HEK293 (cell line): ENCODE data around the gene PRKCA.
A peak's percentile ranks its signal among the peaks of the same experiment; 100 is the strongest.

Experiments used
- CTCF ChIA-PET: fragments of 350-600 bp; formaldehyde crosslinking; extraction: SDS; loops from one replicate; lab custom pipeline; 2021; ENCODE audit warnings: antibody characterized with exemption; lab: Yijun Ruan, JAX
- POLR2A ChIA-PET: fragments of 300-600 bp; formaldehyde crosslinking; extraction: SDS; loops from one replicate; lab custom pipeline; 2020; ENCODE audit warnings: antibody characterized with exemption, inconsistent platforms; lab: Yijun Ruan, JAX
- H3K27ac ChIP-seq: fragments of 200-500 bp; sonication (Bioruptor generic); 2 replicates; pipeline ENCODE4 v1.5.1; 2014; ENCODE audit warnings: low read depth, low read length, control low read depth, inconsistent platforms; ENCODE audit errors: extremely low read depth
- H3K36me3 ChIP-seq, 2 experiments: fragments of 200-500 bp in 1 of 2; sonication (Bioruptor generic) in 1 of 2; 1 replicate in 1 of 2; 2 replicates in 1 of 2; pipeline ENCODE4 v1.5.1; 2014 to 2017; ENCODE audit warnings: inconsistent platforms in 2 of 2, low read length in 2 of 2; ENCODE audit not compliant: control insufficient read depth in 2 of 2, insufficient read depth in 1 of 2
- H3K4me1 ChIP-seq: fragments of 200-500 bp; sonication (Bioruptor generic); 2 replicates; pipeline ENCODE4 v1.5.1; 2014; ENCODE audit warnings: mild to moderate bottlenecking, low read length, inconsistent platforms; ENCODE audit not compliant: control insufficient read depth, insufficient read depth
- H3K4me3 ChIP-seq: 2 replicates; pipeline ENCODE4 v1.5.1; 2011; ENCODE audit warnings: low read depth, mild to moderate bottlenecking, control low read depth, low read length, moderate library complexity
- H3K9me3 ChIP-seq: fragments of 200-500 bp; sonication (Bioruptor generic); 2 replicates; pipeline ENCODE4 v1.5.1; 2014; ENCODE audit warnings: low read depth, low read length, inconsistent platforms; ENCODE audit not compliant: control insufficient read depth, insufficient read depth
- FEZF1 ChIP-seq: fragments of 450-650 bp; formaldehyde crosslinking; IDR thresholded peaks from 2 replicates; pipeline ENCODE4 v1.5.1; 2016; ENCODE audit warnings: missing biosample characterization, missing genetic modification characterization
- HOXD13 ChIP-seq: sonication (generic); formaldehyde crosslinking; IDR thresholded peaks from 2 replicates; pipeline ENCODE4 v1.8.0; 2022; ENCODE audit warnings: missing genetic modification reagents, borderline replicate concordance
- IKZF3 ChIP-seq: fragments of 450-650 bp; IDR thresholded peaks from 2 replicates; pipeline ENCODE4 v1.5.0; 2018; ENCODE audit warnings: missing biosample characterization, mild to moderate bottlenecking, missing genetic modification characterization, moderate library complexity
- KLF10 ChIP-seq: fragments of 450-650 bp; IDR thresholded peaks from 2 replicates; pipeline ENCODE4 v1.5.1; 2018; ENCODE audit warnings: missing biosample characterization, mild to moderate bottlenecking, missing genetic modification characterization
- OSR2 ChIP-seq: fragments of 450-650 bp; formaldehyde crosslinking; IDR thresholded peaks from 2 replicates; pipeline ENCODE4 v1.5.1; 2016; ENCODE audit warnings: missing biosample characterization, missing genetic modification characterization
- PRDM1 ChIP-seq: fragments of 450-650 bp; formaldehyde crosslinking; IDR thresholded peaks from 2 replicates; pipeline ENCODE4; 2016; ENCODE audit warnings: missing biosample characterization, missing genetic modification characterization
- SCRT2 ChIP-seq: fragments of 450-650 bp; formaldehyde crosslinking; IDR thresholded peaks from 2 replicates; pipeline ENCODE4 v1.5.1; 2016; ENCODE audit warnings: missing biosample characterization, missing genetic modification characterization
- SP7 ChIP-seq: fragments of 450-650 bp; formaldehyde crosslinking; IDR thresholded peaks from 2 replicates; pipeline ENCODE4 v1.5.1; 2016; ENCODE audit warnings: missing biosample characterization, missing genetic modification characterization
- ZBTB48 ChIP-seq: fragments of 450-650 bp; formaldehyde crosslinking; IDR thresholded peaks from 2 replicates; pipeline ENCODE4 v1.5.1; 2016; ENCODE audit warnings: missing biosample characterization, missing genetic modification characterization
- ZEB2 ChIP-seq: fragments of 450-650 bp; formaldehyde crosslinking; IDR thresholded peaks from 2 replicates; pipeline ENCODE4 v1.5.1; 2016; ENCODE audit warnings: missing biosample characterization, missing genetic modification characterization
- ZNF10 ChIP-seq: fragments of 450-650 bp; formaldehyde crosslinking; IDR thresholded peaks from 2 replicates; pipeline ENCODE4 v1.5.1; 2017; ENCODE audit warnings: missing biosample characterization, missing genetic modification characterization
- ZNF202 ChIP-seq: fragments of 450-650 bp; formaldehyde crosslinking; IDR thresholded peaks from 2 replicates; pipeline ENCODE4 v1.5.1; 2016; ENCODE audit warnings: missing biosample characterization, missing genetic modification characterization, borderline replicate concordance
- ZNF350 ChIP-seq: fragments of 450-650 bp; formaldehyde crosslinking; IDR thresholded peaks from 2 replicates; pipeline ENCODE4 v1.5.0; 2017; ENCODE audit warnings: missing biosample characterization, mild to moderate bottlenecking, missing genetic modification characterization
- ZNF48 ChIP-seq: fragments of 450-650 bp; formaldehyde crosslinking; IDR thresholded peaks from 2 replicates; pipeline ENCODE4 v1.5.1; 2016; ENCODE audit warnings: missing biosample characterization, missing genetic modification characterization
- ZNF514 ChIP-seq: fragments of 450-650 bp; formaldehyde crosslinking; IDR thresholded peaks from 2 replicates; pipeline ENCODE4 v1.5.1; 2016; ENCODE audit warnings: missing biosample characterization, missing genetic modification characterization
- ZNF544 ChIP-seq: fragments of 450-650 bp; formaldehyde crosslinking; IDR thresholded peaks from 2 replicates; pipeline ENCODE4 v1.5.0; 2017; ENCODE audit warnings: missing biosample characterization, missing genetic modification characterization
- ZNF571 ChIP-seq: fragments of 450-650 bp; formaldehyde crosslinking; IDR thresholded peaks from 2 replicates; pipeline ENCODE4 v1.5.0; 2017; ENCODE audit warnings: missing biosample characterization, missing genetic modification characterization
- ZNF600 ChIP-seq: fragments of 450-650 bp; formaldehyde crosslinking; IDR thresholded peaks from 2 replicates; pipeline ENCODE4 v1.5.1; 2016; ENCODE audit warnings: missing biosample characterization, missing genetic modification characterization
- ZNF785 ChIP-seq: fragments of 450-650 bp; formaldehyde crosslinking; IDR thresholded peaks from 2 replicates; pipeline ENCODE4 v1.5.1; 2016; ENCODE audit warnings: missing biosample characterization, missing genetic modification characterization
- TF ChIP-seq, protein P1 (sequence below): fragments of 450-650 bp; IDR thresholded peaks from 2 replicates; pipeline ENCODE4 v1.5.1; 2018; ENCODE audit warnings: missing biosample characterization, mild to moderate bottlenecking, missing genetic modification characterization
- TF ChIP-seq, protein P2 (sequence below): fragments of 450-650 bp; formaldehyde crosslinking; IDR thresholded peaks from 2 replicates; pipeline ENCODE4 v1.5.1; 2017; ENCODE audit warnings: missing biosample characterization, missing genetic modification characterization
- TF ChIP-seq, protein P3 (sequence below): fragments of 450-650 bp; formaldehyde crosslinking; IDR thresholded peaks from 2 replicates; pipeline ENCODE4 v1.5.1; 2017; ENCODE audit warnings: missing biosample characterization, missing genetic modification characterization
- TF ChIP-seq, protein P4 (sequence below): fragments of 450-650 bp; formaldehyde crosslinking; IDR thresholded peaks from 2 replicates; pipeline ENCODE4 v1.5.1; 2016; ENCODE audit warnings: missing biosample characterization, missing genetic modification characterization
- TF ChIP-seq, protein P5 (sequence below): fragments of 450-650 bp; formaldehyde crosslinking; IDR thresholded peaks from 2 replicates; pipeline ENCODE4 v1.5.1; 2016; ENCODE audit warnings: missing biosample characterization, missing genetic modification characterization
- TF ChIP-seq, protein P6 (sequence below): fragments of 450-650 bp; formaldehyde crosslinking; IDR thresholded peaks from 2 replicates; pipeline ENCODE4 v1.5.0; 2017; ENCODE audit warnings: missing biosample characterization, missing genetic modification characterization, borderline replicate concordance

Gene PRKCA

DNA sequence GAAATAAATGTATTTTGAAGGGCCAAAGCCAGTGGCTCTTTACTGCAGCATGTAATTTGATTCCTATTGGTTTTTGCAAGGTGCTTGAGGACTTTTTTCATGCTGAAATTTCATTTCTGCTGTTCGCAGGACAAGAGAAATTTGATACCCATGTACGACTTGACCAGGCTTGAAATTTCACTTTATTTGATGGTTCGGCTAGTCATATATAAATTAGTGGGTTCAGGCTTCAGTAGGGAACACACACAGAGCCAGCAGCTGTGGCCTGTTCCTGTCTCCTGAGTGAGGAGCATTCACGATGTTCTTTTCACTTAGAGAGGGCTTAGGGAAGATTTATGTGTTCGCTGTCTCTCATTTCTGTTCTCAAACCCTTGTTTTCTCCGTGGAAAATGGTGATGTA is 274.1 kb downstream of the PRKCA start (continued):
- TF ChIP-seq, protein P1, sequence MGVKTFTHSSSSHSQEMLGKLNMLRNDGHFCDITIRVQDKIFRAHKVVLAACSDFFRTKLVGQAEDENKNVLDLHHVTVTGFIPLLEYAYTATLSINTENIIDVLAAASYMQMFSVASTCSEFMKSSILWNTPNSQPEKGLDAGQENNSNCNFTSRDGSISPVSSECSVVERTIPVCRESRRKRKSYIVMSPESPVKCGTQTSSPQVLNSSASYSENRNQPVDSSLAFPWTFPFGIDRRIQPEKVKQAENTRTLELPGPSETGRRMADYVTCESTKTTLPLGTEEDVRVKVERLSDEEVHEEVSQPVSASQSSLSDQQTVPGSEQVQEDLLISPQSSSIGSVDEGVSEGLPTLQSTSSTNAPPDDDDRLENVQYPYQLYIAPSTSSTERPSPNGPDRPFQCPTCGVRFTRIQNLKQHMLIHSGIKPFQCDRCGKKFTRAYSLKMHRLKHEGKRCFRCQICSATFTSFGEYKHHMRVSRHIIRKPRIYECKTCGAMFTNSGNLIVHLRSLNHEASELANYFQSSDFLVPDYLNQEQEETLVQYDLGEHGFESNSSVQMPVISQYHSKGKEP (tag by site-specific recombination), result peak; percentile 80
- peak; percentile 33 for TF ChIP-seq OSR2 (tag by site-specific recombination)
- peak; percentile 21; the same call in 1 of the 2 replicates for TF ChIP-seq SCRT2 (tag by site-specific recombination)
- TF ChIP-seq ZEB2, result 0 out of 2 replicates have a peak, but pooled peaks have one; percentile 19
- TF ChIP-seq, protein P2, sequence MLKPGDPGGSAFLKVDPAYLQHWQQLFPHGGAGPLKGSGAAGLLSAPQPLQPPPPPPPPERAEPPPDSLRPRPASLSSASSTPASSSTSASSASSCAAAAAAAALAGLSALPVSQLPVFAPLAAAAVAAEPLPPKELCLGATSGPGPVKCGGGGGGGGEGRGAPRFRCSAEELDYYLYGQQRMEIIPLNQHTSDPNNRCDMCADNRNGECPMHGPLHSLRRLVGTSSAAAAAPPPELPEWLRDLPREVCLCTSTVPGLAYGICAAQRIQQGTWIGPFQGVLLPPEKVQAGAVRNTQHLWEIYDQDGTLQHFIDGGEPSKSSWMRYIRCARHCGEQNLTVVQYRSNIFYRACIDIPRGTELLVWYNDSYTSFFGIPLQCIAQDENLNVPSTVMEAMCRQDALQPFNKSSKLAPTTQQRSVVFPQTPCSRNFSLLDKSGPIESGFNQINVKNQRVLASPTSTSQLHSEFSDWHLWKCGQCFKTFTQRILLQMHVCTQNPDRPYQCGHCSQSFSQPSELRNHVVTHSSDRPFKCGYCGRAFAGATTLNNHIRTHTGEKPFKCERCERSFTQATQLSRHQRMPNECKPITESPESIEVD (tag by site-specific recombination), result peak; percentile 90
- no peak for TF ChIP-seq KLF10 (tag by site-specific recombination)
- TF ChIP-seq SP7 (tag by site-specific recombination), result peak; percentile 91

DNA sequence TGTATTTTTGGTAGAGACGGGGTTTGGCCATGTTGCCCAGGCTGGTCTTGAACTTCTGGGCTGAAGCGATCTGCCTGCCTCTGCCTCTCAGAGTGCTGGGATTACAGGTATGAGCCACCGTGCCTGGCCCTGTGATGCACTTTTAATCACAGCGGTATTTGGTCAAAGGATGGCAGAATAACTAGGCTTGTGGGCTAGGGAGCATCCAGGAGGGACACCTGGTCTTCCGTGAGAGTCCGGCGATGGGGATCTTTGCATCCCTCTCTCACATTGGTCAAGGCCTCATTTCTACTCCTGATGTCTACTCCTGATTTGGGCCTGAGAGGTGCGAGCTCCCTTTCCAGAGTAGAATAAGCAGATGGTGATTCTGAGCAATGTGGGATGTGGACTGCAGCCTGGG is 274.6 kb downstream of the PRKCA start:
- no peaks in the 10 kb centered on the region for H3K36me3 ChIP-seq
- no peak overlapping the region for H3K27ac ChIP-seq
- POLR2A ChIA-PET, result no interaction called here
- H3K9me3 ChIP-seq, result no peaks in the 10 kb centered on the region; the same call in 1 of the 2 replicates
- no peak overlapping the region for H3K4me3 ChIP-seq
- CTCF ChIA-PET, result interaction anchor here (0.5 to 1.1 kb wide), 2 partner anchors 10 to 32 kb away, joined by 4 read pairs; no protein-coding TSS in a partner anchor
- H3K4me1 ChIP-seq, result peaks cover 18% of the 10 kb centered on the region
- TF ChIP-seq, protein P3, sequence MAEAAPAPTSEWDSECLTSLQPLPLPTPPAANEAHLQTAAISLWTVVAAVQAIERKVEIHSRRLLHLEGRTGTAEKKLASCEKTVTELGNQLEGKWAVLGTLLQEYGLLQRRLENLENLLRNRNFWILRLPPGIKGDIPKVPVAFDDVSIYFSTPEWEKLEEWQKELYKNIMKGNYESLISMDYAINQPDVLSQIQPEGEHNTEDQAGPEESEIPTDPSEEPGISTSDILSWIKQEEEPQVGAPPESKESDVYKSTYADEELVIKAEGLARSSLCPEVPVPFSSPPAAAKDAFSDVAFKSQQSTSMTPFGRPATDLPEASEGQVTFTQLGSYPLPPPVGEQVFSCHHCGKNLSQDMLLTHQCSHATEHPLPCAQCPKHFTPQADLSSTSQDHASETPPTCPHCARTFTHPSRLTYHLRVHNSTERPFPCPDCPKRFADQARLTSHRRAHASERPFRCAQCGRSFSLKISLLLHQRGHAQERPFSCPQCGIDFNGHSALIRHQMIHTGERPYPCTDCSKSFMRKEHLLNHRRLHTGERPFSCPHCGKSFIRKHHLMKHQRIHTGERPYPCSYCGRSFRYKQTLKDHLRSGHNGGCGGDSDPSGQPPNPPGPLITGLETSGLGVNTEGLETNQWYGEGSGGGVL, result no peak
- TF ChIP-seq ZNF600 (no peak), FEZF1 (tag by site-specific recombination) (no peak), ZNF514 (tag by site-specific recombination) (no peak), ZNF10 (tag by site-specific recombination) (no peak), IKZF3 (tag by site-specific recombination) (no peak), ZNF785 (tag by site-specific recombination) (no peak), ZNF571 (tag by site-specific recombination) (no peak), ZNF350 (tag by site-specific recombination) (no peak), ZNF48 (tag by site-specific recombination) (no peak), HOXD13 (CRISPR knock-in tag) (no peak), ZBTB48 (tag by site-specific recombination) (no peak), ZNF544 (no peak), PRDM1 (no peak), ZNF202 (no peak)
- TF ChIP-seq, protein P4, sequence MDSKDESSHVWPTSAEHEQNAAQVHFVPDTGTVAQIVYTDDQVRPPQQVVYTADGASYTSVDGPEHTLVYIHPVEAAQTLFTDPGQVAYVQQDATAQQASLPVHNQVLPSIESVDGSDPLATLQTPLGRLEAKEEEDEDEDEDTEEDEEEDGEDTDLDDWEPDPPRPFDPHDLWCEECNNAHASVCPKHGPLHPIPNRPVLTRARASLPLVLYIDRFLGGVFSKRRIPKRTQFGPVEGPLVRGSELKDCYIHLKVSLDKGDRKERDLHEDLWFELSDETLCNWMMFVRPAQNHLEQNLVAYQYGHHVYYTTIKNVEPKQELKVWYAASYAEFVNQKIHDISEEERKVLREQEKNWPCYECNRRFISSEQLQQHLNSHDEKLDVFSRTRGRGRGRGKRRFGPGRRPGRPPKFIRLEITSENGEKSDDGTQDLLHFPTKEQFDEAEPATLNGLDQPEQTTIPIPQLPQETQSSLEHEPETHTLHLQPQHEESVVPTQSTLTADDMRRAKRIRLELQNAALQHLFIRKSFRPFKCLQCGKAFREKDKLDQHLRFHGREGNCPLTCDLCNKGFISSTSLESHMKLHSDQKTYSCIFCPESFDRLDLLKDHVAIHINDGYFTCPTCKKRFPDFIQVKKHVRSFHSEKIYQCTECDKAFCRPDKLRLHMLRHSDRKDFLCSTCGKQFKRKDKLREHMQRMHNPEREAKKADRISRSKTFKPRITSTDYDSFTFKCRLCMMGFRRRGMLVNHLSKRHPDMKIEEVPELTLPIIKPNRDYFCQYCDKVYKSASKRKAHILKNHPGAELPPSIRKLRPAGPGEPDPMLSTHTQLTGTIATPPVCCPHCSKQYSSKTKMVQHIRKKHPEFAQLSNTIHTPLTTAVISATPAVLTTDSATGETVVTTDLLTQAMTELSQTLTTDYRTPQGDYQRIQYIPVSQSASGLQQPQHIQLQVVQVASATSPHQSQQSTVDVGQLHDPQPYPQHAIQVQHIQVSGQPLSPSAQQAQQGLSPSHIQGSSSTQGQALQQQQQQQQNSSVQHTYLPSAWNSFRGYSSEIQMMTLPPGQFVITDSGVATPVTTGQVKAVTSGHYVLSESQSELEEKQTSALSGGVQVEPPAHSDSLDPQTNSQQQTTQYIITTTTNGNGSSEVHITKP, result no peak
- TF ChIP-seq, protein P5, sequence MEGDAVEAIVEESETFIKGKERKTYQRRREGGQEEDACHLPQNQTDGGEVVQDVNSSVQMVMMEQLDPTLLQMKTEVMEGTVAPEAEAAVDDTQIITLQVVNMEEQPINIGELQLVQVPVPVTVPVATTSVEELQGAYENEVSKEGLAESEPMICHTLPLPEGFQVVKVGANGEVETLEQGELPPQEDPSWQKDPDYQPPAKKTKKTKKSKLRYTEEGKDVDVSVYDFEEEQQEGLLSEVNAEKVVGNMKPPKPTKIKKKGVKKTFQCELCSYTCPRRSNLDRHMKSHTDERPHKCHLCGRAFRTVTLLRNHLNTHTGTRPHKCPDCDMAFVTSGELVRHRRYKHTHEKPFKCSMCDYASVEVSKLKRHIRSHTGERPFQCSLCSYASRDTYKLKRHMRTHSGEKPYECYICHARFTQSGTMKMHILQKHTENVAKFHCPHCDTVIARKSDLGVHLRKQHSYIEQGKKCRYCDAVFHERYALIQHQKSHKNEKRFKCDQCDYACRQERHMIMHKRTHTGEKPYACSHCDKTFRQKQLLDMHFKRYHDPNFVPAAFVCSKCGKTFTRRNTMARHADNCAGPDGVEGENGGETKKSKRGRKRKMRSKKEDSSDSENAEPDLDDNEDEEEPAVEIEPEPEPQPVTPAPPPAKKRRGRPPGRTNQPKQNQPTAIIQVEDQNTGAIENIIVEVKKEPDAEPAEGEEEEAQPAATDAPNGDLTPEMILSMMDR (tag by site-specific recombination), result no peak
- TF ChIP-seq, protein P6, sequence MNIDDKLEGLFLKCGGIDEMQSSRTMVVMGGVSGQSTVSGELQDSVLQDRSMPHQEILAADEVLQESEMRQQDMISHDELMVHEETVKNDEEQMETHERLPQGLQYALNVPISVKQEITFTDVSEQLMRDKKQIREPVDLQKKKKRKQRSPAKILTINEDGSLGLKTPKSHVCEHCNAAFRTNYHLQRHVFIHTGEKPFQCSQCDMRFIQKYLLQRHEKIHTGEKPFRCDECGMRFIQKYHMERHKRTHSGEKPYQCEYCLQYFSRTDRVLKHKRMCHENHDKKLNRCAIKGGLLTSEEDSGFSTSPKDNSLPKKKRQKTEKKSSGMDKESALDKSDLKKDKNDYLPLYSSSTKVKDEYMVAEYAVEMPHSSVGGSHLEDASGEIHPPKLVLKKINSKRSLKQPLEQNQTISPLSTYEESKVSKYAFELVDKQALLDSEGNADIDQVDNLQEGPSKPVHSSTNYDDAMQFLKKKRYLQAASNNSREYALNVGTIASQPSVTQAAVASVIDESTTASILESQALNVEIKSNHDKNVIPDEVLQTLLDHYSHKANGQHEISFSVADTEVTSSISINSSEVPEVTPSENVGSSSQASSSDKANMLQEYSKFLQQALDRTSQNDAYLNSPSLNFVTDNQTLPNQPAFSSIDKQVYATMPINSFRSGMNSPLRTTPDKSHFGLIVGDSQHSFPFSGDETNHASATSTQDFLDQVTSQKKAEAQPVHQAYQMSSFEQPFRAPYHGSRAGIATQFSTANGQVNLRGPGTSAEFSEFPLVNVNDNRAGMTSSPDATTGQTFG, result no peak
